Measurements from ENCODE around the gene ANKRD44. TPM values are rescaled to one million over a fixed set of nuclear protein-coding genes. Genes with fewer than 3 reads are reported as not detected.

The ANKRD44 gene
- total and polyA plus RNA-seq, 4 experiments from 2014 or later: 51.5 to 248 (median 158) TPM

- Histone ChIP-seq H3K4me3 (ENCODE audit: low read length in 2 of 2) (peak overlapping the region in 1 of 2 donors; percentile 16), H3K9me3 (ENCODE audit: control insufficient read depth in 1 of 2, low read length in 2 of 2) (no peaks in the 10 kb centered on the region), H3K36me3 (ENCODE audit: insufficient read depth, low read length) (no peaks in the 10 kb centered on the region), H3K27me3 (ENCODE audit: insufficient read depth, low read length) (no peaks in the 10 kb centered on the region), H3K4me1 (ENCODE audit: insufficient read depth, low read length) (peaks cover 96% of the 10 kb centered on the region), H3K27ac (ENCODE audit: low read depth, low read length) (peak overlapping the region; percentile 66)
- ChIA-PET POLR2A (ENCODE audit: partially characterized antibody) (interaction anchor here (0.9 to 55.3 kb wide), 12 partner anchors 9 to 65 kb away, joined by 3 to 1394 read pairs (median 10); partner anchors contain the start of gene ANKRD44), CTCF (ENCODE audit: partially characterized antibody) (interaction anchor here (1.5 to 5.9 kb wide), 9 partner anchors 10 to 123 kb away, joined by 5 to 48 read pairs (median 11); partner anchors contain the start of gene ANKRD44)
- DNase-seq: no peak
- intact Hi-C loops (cut with micrococcal nuclease): no loop called here
- H3K36me3 Mint-ChIP-seq: peaks cover 0 to 5% of the 10 kb centered on the region in 2 donors
- peaks cover 73 to 99% (median 82%) of the 10 kb centered on the region in 4 donors for H3K4me1 Mint-ChIP-seq
- peak overlapping the region; percentile 73 to 95 (median 86) for H3K4me3 Mint-ChIP-seq
- no peaks in the 10 kb centered on the region for H3K27me3 Mint-ChIP-seq
- no peaks in the 10 kb centered on the region for H3K9me3 Mint-ChIP-seq
- H3K27ac Mint-ChIP-seq: peak overlapping the region; percentile 87 to 98 (median 95)
These were observed 73.8 kb downstream of the ANKRD44 start for GRCh38 chr2:197236816-197237215.

DNA sequence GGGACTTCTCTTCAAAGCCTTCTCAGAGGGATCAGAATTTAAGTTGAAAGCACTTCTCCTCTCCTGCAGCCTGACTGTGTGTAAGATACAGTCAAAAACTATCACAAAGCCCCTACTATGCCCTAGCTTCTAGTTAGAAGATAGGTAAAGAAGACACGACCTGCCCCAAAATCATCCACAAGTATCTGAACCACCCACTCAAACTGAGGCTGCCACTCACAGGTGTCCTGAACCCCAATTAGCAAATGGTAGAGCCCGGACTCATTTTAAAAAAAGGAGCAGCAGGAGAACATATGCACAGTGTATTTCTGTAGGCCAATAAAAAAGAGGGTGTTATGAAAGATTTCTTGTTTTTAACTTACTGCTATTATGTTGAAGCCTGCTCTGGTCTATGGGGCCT lies 74.4 kb downstream of the ANKRD44 start:
- H3K27me3 Mint-ChIP-seq: no peaks in the 10 kb centered on the region
- intact Hi-C loops (cut with micrococcal nuclease): no loop called here
- POLR2A ChIA-PET (ENCODE audit: partially characterized antibody): interaction anchor here (1.4 to 55.3 kb wide), 6 partner anchors 8 to 66 kb away, joined by 3 to 1394 read pairs (median 20); partner anchors contain the start of gene ANKRD44
- peaks cover 96% of the 10 kb centered on the region for H3K4me1 ChIP-seq (ENCODE audit: insufficient read depth, low read length)
- H3K36me3 Mint-ChIP-seq: peaks cover 0 to 5% of the 10 kb centered on the region in 2 donors
- H3K27ac Mint-ChIP-seq: peak overlapping the region; percentile 87 to 98 (median 95)
- CTCF ChIA-PET (ENCODE audit: partially characterized antibody): interaction anchor here (1.7 to 5.9 kb wide), 5 partner anchors 9 to 123 kb away, joined by 4 to 48 read pairs (median 12); partner anchors contain the start of gene ANKRD44
- no peak for DNase-seq
- peak overlapping the region; percentile 73 to 95 (median 86) for H3K4me3 Mint-ChIP-seq
- H3K4me1 Mint-ChIP-seq: peaks cover 75 to 99% (median 85%) of the 10 kb centered on the region in 4 donors
- no peaks in the 10 kb centered on the region for H3K9me3 ChIP-seq (ENCODE audit: control insufficient read depth in 1 of 2, low read length in 2 of 2)
- no peaks in the 10 kb centered on the region for H3K27me3 ChIP-seq (ENCODE audit: insufficient read depth, low read length)
- H3K27ac ChIP-seq (ENCODE audit: low read depth, low read length): peak overlapping the region; percentile 66
- no peaks in the 10 kb centered on the region for H3K9me3 Mint-ChIP-seq
- no peak overlapping the region for H3K4me3 ChIP-seq (ENCODE audit: low read length in 2 of 2)
- H3K36me3 ChIP-seq (ENCODE audit: insufficient read depth, low read length): no peaks in the 10 kb centered on the region

GRCh38 chr2:197235711-197236110 lies 74.9 kb downstream of the ANKRD44 start:
- H3K9me3 ChIP-seq (ENCODE audit: control insufficient read depth in 1 of 2, low read length in 2 of 2): no peaks in the 10 kb centered on the region
- no peaks in the 10 kb centered on the region for H3K9me3 Mint-ChIP-seq
- peaks cover 0 to 6% of the 10 kb centered on the region in 2 donors for H3K36me3 Mint-ChIP-seq
- ChIA-PET POLR2A (ENCODE audit: partially characterized antibody) (interaction anchor here (27.0 to 55.3 kb wide), 2 partner anchors 27 to 67 kb away, joined by 606 to 1394 read pairs; partner anchors contain the start of gene ANKRD44), CTCF (ENCODE audit: partially characterized antibody) (interaction anchor here (1.7 to 5.9 kb wide), 4 partner anchors 9 to 122 kb away, joined by 4 to 48 read pairs (median 12); partner anchors contain the start of gene ANKRD44)
- intact Hi-C loops (cut with micrococcal nuclease): no loop called here
- no peak overlapping the region for H3K4me3 ChIP-seq (ENCODE audit: low read length in 2 of 2)
- peak overlapping the region; percentile 87 to 98 (median 95) for H3K27ac Mint-ChIP-seq
- H3K4me1 Mint-ChIP-seq: peaks cover 71 to 99% (median 84%) of the 10 kb centered on the region in 4 donors
- H3K4me3 Mint-ChIP-seq: peak overlapping the region; percentile 52 to 95 (median 86)
- H3K36me3 ChIP-seq (ENCODE audit: insufficient read depth, low read length): no peaks in the 10 kb centered on the region
- H3K27ac ChIP-seq (ENCODE audit: low read depth, low read length): no peak overlapping the region
- peaks cover 96% of the 10 kb centered on the region for H3K4me1 ChIP-seq (ENCODE audit: insufficient read depth, low read length)
- no peaks in the 10 kb centered on the region for H3K27me3 Mint-ChIP-seq
- no peaks in the 10 kb centered on the region for H3K27me3 ChIP-seq (ENCODE audit: insufficient read depth, low read length)
- DNase-seq: no peak

GRCh38 chr2:197234671-197235191 lies 75.8 kb downstream of the ANKRD44 start:
- Histone ChIP-seq H3K4me3 (ENCODE audit: low read length in 2 of 2) (no peak overlapping the region), H3K27me3 (ENCODE audit: insufficient read depth, low read length) (no peaks in the 10 kb centered on the region), H3K4me1 (ENCODE audit: insufficient read depth, low read length) (peaks cover 97% of the 10 kb centered on the region), H3K9me3 (ENCODE audit: control insufficient read depth in 1 of 2, low read length in 2 of 2) (no peaks in the 10 kb centered on the region), H3K36me3 (ENCODE audit: insufficient read depth, low read length) (no peaks in the 10 kb centered on the region), H3K27ac (ENCODE audit: low read depth, low read length) (no peak overlapping the region)
- no peaks in the 10 kb centered on the region for H3K9me3 Mint-ChIP-seq
- no peaks in the 10 kb centered on the region for H3K27me3 Mint-ChIP-seq
- no peak for DNase-seq
- ChIA-PET POLR2A (ENCODE audit: partially characterized antibody) (interaction anchor here (1.1 to 55.3 kb wide), 4 partner anchors 10 to 68 kb away, joined by 5 to 1394 read pairs (median 306); partner anchors contain the start of gene ANKRD44), CTCF (ENCODE audit: partially characterized antibody) (interaction anchor here (0.9 to 2.0 kb wide), 6 partner anchors 8 to 74 kb away, joined by 3 to 8 read pairs (median 4); no protein-coding TSS in a partner anchor)
- H3K36me3 Mint-ChIP-seq: peaks cover 0 to 11% of the 10 kb centered on the region in 2 donors
- H3K4me3 Mint-ChIP-seq: peak overlapping the region in 6 of 8 donors; percentile 5 to 95 (median 60)
- H3K27ac Mint-ChIP-seq: peak overlapping the region; percentile 72 to 98 (median 88)
- H3K4me1 Mint-ChIP-seq: peaks cover 75 to 99% (median 88%) of the 10 kb centered on the region in 4 donors
- intact Hi-C loops (cut with micrococcal nuclease): no loop called here

GRCh38 chr2:197233473-197233872 lies 77.1 kb downstream of the ANKRD44 start:
- Mint-ChIP-seq H3K27ac (peak overlapping the region in 3 of 7 donors; percentile 50 to 71 (median 66)), H3K27me3 (no peaks in the 10 kb centered on the region), H3K4me1 (peaks cover 74 to 100% (median 89%) of the 10 kb centered on the region in 4 donors), H3K36me3 (peaks cover under 1 to 14% of the 10 kb centered on the region in 2 donors), H3K9me3 (no peaks in the 10 kb centered on the region), H3K4me3 (peak overlapping the region in 2 of 8 donors; percentile 33 to 95)
- CTCF ChIA-PET (ENCODE audit: partially characterized antibody): interaction anchor here (1.4 to 2.0 kb wide), 3 partner anchors 35 to 78 kb away, joined by 4 to 8 read pairs (median 5); no protein-coding TSS in a partner anchor
- DNase-seq: no peak
- Histone ChIP-seq H3K4me3 (ENCODE audit: low read length in 2 of 2) (no peak overlapping the region), H3K9me3 (ENCODE audit: control insufficient read depth in 1 of 2, low read length in 2 of 2) (no peaks in the 10 kb centered on the region), H3K4me1 (ENCODE audit: insufficient read depth, low read length) (peaks cover 97% of the 10 kb centered on the region), H3K36me3 (ENCODE audit: insufficient read depth, low read length) (no peaks in the 10 kb centered on the region), H3K27ac (ENCODE audit: low read depth, low read length) (no peak overlapping the region), H3K27me3 (ENCODE audit: insufficient read depth, low read length) (no peaks in the 10 kb centered on the region)
- intact Hi-C loops (cut with micrococcal nuclease): loop anchor here (2.0 kb wide), 1 partner anchor 17 kb away; no protein-coding TSS in a partner anchor
- POLR2A ChIA-PET (ENCODE audit: partially characterized antibody): interaction anchor here (1.0 to 55.3 kb wide), 5 partner anchors 17 to 69 kb away, joined by 3 to 1394 read pairs (median 5); partner anchors contain the start of gene ANKRD44

GRCh38 chr2:197232010-197232409 lies 78.6 kb downstream of the ANKRD44 start:
- Mint-ChIP-seq H3K36me3 (peaks cover 6 to 22% of the 10 kb centered on the region in 2 donors), H3K4me1 (peaks cover 71 to 100% (median 88%) of the 10 kb centered on the region in 4 donors), H3K27ac (peak overlapping the region; percentile 14 to 74 (median 57)), H3K27me3 (no peaks in the 10 kb centered on the region), H3K9me3 (no peaks in the 10 kb centered on the region), H3K4me3 (peak overlapping the region in 6 of 8 donors; percentile 29 to 80 (median 68))
- CTCF ChIA-PET (ENCODE audit: partially characterized antibody): interaction anchor here (1.0 to 1.1 kb wide), 3 partner anchors 9 to 76 kb away, joined by 3 to 4 read pairs (median 3); no protein-coding TSS in a partner anchor
- no peaks in the 10 kb centered on the region for H3K27me3 ChIP-seq (ENCODE audit: insufficient read depth, low read length)
- no peaks in the 10 kb centered on the region for H3K9me3 ChIP-seq (ENCODE audit: control insufficient read depth in 1 of 2, low read length in 2 of 2)
- H3K4me3 ChIP-seq (ENCODE audit: low read length in 2 of 2): no peak overlapping the region
- intact Hi-C loops (cut with micrococcal nuclease): loop anchor here (2.0 kb wide), 1 partner anchor 15 kb away; no protein-coding TSS in a partner anchor
- peaks cover 97% of the 10 kb centered on the region for H3K4me1 ChIP-seq (ENCODE audit: insufficient read depth, low read length)
- POLR2A ChIA-PET (ENCODE audit: partially characterized antibody): interaction anchor here (1.2 to 55.3 kb wide), 2 partner anchors 24 to 73 kb away, joined by 3 to 1394 read pairs; no protein-coding TSS in a partner anchor
- no peaks in the 10 kb centered on the region for H3K36me3 ChIP-seq (ENCODE audit: insufficient read depth, low read length)
- H3K27ac ChIP-seq (ENCODE audit: low read depth, low read length): no peak overlapping the region
- peak in 2 of 5 donors; percentile 41 to 53 for DNase-seq

Data from CD4-positive, alpha-beta memory T cell (primary cell).